Stimulated activated CD4-positive, alpha-beta T cell treated with anti-CD3 and anti-CD28 coated beads, Interleukin-2, amount 100 ng/mL, for 4 hours (primary cell): Measurements from ENCODE around the gene STK32C.
"Not testable (repeated sequence)": the region's sequence is repeated elsewhere in the genome, so short reads cannot be mapped to it uniquely, and the experiment has no call there.

Experiments used
- DNase-seq: peaks from one replicate; pipeline ENCODE4 v3.0.0-alpha.2; 2020; ENCODE audit warnings: low read depth

The STK32C gene

GRCh38 chr10:132317477-132317876 lies 9.7 kb upstream of the STK32C start:
- DNase-seq, result not testable (repeated sequence)

- DNase-seq, result no peak
Measured at GRCh38 chr10:132316133-132316532, 8.4 kb upstream of the STK32C start.

GRCh38 chr10:132314881-132315280 lies 7.1 kb upstream of the STK32C start:
- not testable (repeated sequence) for DNase-seq

- DNase-seq, result no peak
Measured at GRCh38 chr10:132314336-132314735, 6.6 kb upstream of the STK32C start.

- no peak for DNase-seq
Measured at GRCh38 chr10:132313865-132314264, 6.1 kb upstream of the STK32C start.

- DNase-seq, result no peak
Measured at GRCh38 chr10:132313305-132313704, 5.6 kb upstream of the STK32C start.

GRCh38 chr10:132311338-132311939 lies 3.7 kb upstream of the STK32C start:
- DNase-seq, result no peak

GRCh38 chr10:132310701-132311337 lies 3.1 kb upstream of the STK32C start:
- no peak for DNase-seq

GRCh38 chr10:132309879-132310591 lies 2.3 kb upstream of the STK32C start:
- DNase-seq, result no peak

- DNase-seq, result no peak
Measured at GRCh38 chr10:132309471-132309865, 1.7 kb upstream of the STK32C start.

- DNase-seq, result no peak
Measured at GRCh38 chr10:132308587-132309470, 1.1 kb upstream of the STK32C start.

GRCh38 chr10:132306864-132307751 lies 642 bp downstream of the STK32C start:
- DNase-seq, result peak; percentile 40

- DNase-seq, result no peak
Measured at GRCh38 chr10:132306343-132306685, 1.4 kb downstream of the STK32C start.

- no peak for DNase-seq
Measured at GRCh38 chr10:132305654-132306342, 2.0 kb downstream of the STK32C start.

GRCh38 chr10:132304756-132305509 lies 2.8 kb downstream of the STK32C start:
- DNase-seq, result no peak

GRCh38 chr10:132303361-132304115 lies 4.2 kb downstream of the STK32C start:
- DNase-seq, result no peak

GRCh38 chr10:132302421-132303310 lies 5.1 kb downstream of the STK32C start:
- no peak for DNase-seq
